Stimulated activated CD4-positive, alpha-beta T cell treated with anti-CD3 and anti-CD28 coated beads, Interleukin-4, amount 100 ng/mL, for 48 hours (primary cell): ENCODE data around the gene KIAA1671.
A peak's percentile ranks its signal among the peaks of the same experiment; 100 is the strongest.

Experiments used
- DNase-seq, 2 donors: peaks; one replicate each; pipeline ENCODE4 v3.0.0-alpha.2; 2020; ENCODE audit warnings: low read depth in 2 of 2

KIAA1671 gene

GRCh38 chr22:25146307-25146706 is 193.8 kb downstream of the KIAA1671 start:
- no peak for DNase-seq

- no peak for DNase-seq
These were observed 194.6 kb downstream of the KIAA1671 start for GRCh38 chr22:25146906-25147641.

GRCh38 chr22:25147642-25147928 is 195.1 kb downstream of the KIAA1671 start:
- DNase-seq = no peak

- DNase-seq = no peak
These were observed 195.7 kb downstream of the KIAA1671 start for GRCh38 chr22:25148149-25148691.

GRCh38 chr22:25149014-25149413 is 196.5 kb downstream of the KIAA1671 start:
- no peak for DNase-seq

GRCh38 chr22:25153961-25154666 is 201.6 kb downstream of the KIAA1671 start:
- no peak for DNase-seq

- no peak for DNase-seq
These were observed 202.1 kb downstream of the KIAA1671 start for GRCh38 chr22:25154667-25154999.

- DNase-seq = no peak
These were observed 204.2 kb downstream of the KIAA1671 start for GRCh38 chr22:25156736-25157135.

- no peak for DNase-seq
These were observed 206.5 kb downstream of the KIAA1671 start for GRCh38 chr22:25159028-25159427.

GRCh38 chr22:25160120-25160996 is 207.8 kb downstream of the KIAA1671 start:
- no peak for DNase-seq

- DNase-seq = peak in 1 of 2 donors; percentile 2
These were observed 208.8 kb downstream of the KIAA1671 start for GRCh38 chr22:25161017-25161915.

GRCh38 chr22:25161916-25162530 is 209.5 kb downstream of the KIAA1671 start:
- no peak for DNase-seq

- no peak for DNase-seq
These were observed 210.0 kb downstream of the KIAA1671 start for GRCh38 chr22:25162561-25162960.

GRCh38 chr22:25165785-25166184 is 213.3 kb downstream of the KIAA1671 start:
- DNase-seq = no peak

GRCh38 chr22:25166266-25167040 is 213.9 kb downstream of the KIAA1671 start:
- no peak for DNase-seq

- DNase-seq = no peak
These were observed 214.6 kb downstream of the KIAA1671 start for GRCh38 chr22:25167082-25167481.

GRCh38 chr22:25167834-25168601 is 215.5 kb downstream of the KIAA1671 start:
- DNase-seq = no peak

- DNase-seq = no peak
These were observed 216.9 kb downstream of the KIAA1671 start for GRCh38 chr22:25169278-25170031.
